SH-SY5Y (cell line): ENCODE data around the gene MAP2K7.

ENCODE experiments used
- GATA2 ChIP-seq: IDR thresholded peaks from 2 replicates; pipeline ENCODE4 v1.6.1; 2011; ENCODE audit warnings: mild to moderate bottlenecking, low read depth, low read length
- GATA3 ChIP-seq: IDR thresholded peaks from 2 replicates; pipeline ENCODE4 v1.6.1; 2011; ENCODE audit warnings: low read depth, mild to moderate bottlenecking, low read length, moderate library complexity

- TF ChIP-seq GATA2 (no peak), GATA3 (no peak)
Observed at GRCh38 chr19:7858109-7858770, 45.4 kb upstream of the MAP2K7 start.
